ENCODE data around the gene DEFB129.

DEFB129 gene

GRCh38 chr20:263701-264100 is 36.6 kb downstream of the DEFB129 start:
- DNase-seq (ENCODE audit: low read depth, low spot score): no peak
- TF ChIP-seq CTCF (IDR thresholded peaks at IDR 0.05; ENCODE audit: low read depth, low read length): no peak
- no peak overlapping the region for H3K4me3 ChIP-seq (ENCODE audit: low read depth, low read length)
- in situ Hi-C loops (cut with HindIII; ENCODE audit: low sequenced_read_pairs): no loop called here

- peak; percentile 94 for TF ChIP-seq CTCF (IDR thresholded peaks at IDR 0.05; ENCODE audit: low read depth, low read length)
- peak; percentile 71 for DNase-seq (ENCODE audit: low read depth, low spot score)
- in situ Hi-C loops (cut with HindIII; ENCODE audit: low sequenced_read_pairs): no loop called here
- H3K4me3 ChIP-seq (ENCODE audit: low read depth, low read length): peak overlapping the region; percentile 50
Observed at GRCh38 chr20:266596-267562, 39.8 kb downstream of the DEFB129 start.

GRCh38 chr20:270517-270916 is 43.5 kb downstream of the DEFB129 start:
- no peak overlapping the region for H3K4me3 ChIP-seq (ENCODE audit: low read depth, low read length)

GRCh38 chr20:271069-271468 is 44.0 kb downstream of the DEFB129 start:
- TF ChIP-seq CTCF (IDR thresholded peaks at IDR 0.05; ENCODE audit: low read depth, low read length): no peak
- H3K4me3 ChIP-seq (ENCODE audit: low read depth, low read length): no peak overlapping the region
- DNase-seq (ENCODE audit: low read depth, low spot score): no peak
- in situ Hi-C loops (cut with HindIII; ENCODE audit: low sequenced_read_pairs): no loop called here

More at GRCh38 chr20:270517-270916, 43.5 kb downstream of the DEFB129 start:
- TF ChIP-seq CTCF (IDR thresholded peaks at IDR 0.05; ENCODE audit: low read depth, low read length): no peak
- no peak for DNase-seq (ENCODE audit: low read depth, low spot score)
- in situ Hi-C loops (cut with HindIII; ENCODE audit: low sequenced_read_pairs): no loop called here

GRCh38 chr20:271528-271927 is 44.5 kb downstream of the DEFB129 start:
- H3K4me3 ChIP-seq (ENCODE audit: low read depth, low read length): no peak overlapping the region
- TF ChIP-seq CTCF (IDR thresholded peaks at IDR 0.05; ENCODE audit: low read depth, low read length): no peak
- DNase-seq (ENCODE audit: low read depth, low spot score): no peak
- in situ Hi-C loops (cut with HindIII; ENCODE audit: low sequenced_read_pairs): no loop called here

- TF ChIP-seq CTCF (IDR thresholded peaks at IDR 0.05; ENCODE audit: low read depth, low read length): no peak
- DNase-seq (ENCODE audit: low read depth, low spot score): no peak
- in situ Hi-C loops (cut with HindIII; ENCODE audit: low sequenced_read_pairs): no loop called here
Observed at GRCh38 chr20:272718-273117, 45.7 kb downstream of the DEFB129 start.

More at GRCh38 chr20:272718-273117, 45.7 kb downstream of the DEFB129 start:
- no peak overlapping the region for H3K4me3 ChIP-seq (ENCODE audit: low read depth, low read length)
